NCI-H2081 (cell line): ENCODE measurements around the gene C1QTNF12.
A peak's percentile ranks its signal among the peaks of the same experiment; 100 is the strongest.

ENCODE experiments used
- DNase-seq, 2 experiments: peaks; one replicate each; lab custom pipeline; 2025; lab: John Stamatoyannopoulos, UW

The C1QTNF12 gene

GRCh38 chr1:1246577-1247340 is at the start of gene C1QTNF12:
Gene C1QTNF12, minus strand, starts transcription at chr1:1246722. Its CDS starts 32 bp downstream, at chr1:1246690.
- no peak for DNase-seq

GRCh38 chr1:1295154-1295923 is 48.8 kb upstream of the C1QTNF12 start:
- no peak for DNase-seq

- no peak for DNase-seq
Observed at GRCh38 chr1:1294250-1294890, 47.8 kb upstream of the C1QTNF12 start.

- no peak for DNase-seq
Observed at GRCh38 chr1:1293263-1294249, 47.0 kb upstream of the C1QTNF12 start.

GRCh38 chr1:1292851-1293250 is 46.3 kb upstream of the C1QTNF12 start:
- no peak for DNase-seq

GRCh38 chr1:1292442-1292779 is 45.9 kb upstream of the C1QTNF12 start:
- DNase-seq = no peak

GRCh38 chr1:1291548-1292441 is 45.3 kb upstream of the C1QTNF12 start:
- peak; percentile 76 to 78 for DNase-seq

GRCh38 chr1:1291023-1291528 is 44.6 kb upstream of the C1QTNF12 start:
- DNase-seq = peak in 1 of 2 experiments; percentile 9

GRCh38 chr1:1290238-1290731 is 43.8 kb upstream of the C1QTNF12 start:
- peak; percentile 29 to 42 for DNase-seq

GRCh38 chr1:1287288-1288110 is 41.0 kb upstream of the C1QTNF12 start:
- no peak for DNase-seq

GRCh38 chr1:1286313-1287261 is 40.1 kb upstream of the C1QTNF12 start:
- DNase-seq = no peak

- no peak for DNase-seq
Observed at GRCh38 chr1:1285611-1286311, 39.2 kb upstream of the C1QTNF12 start.

GRCh38 chr1:1285102-1285571 is 38.6 kb upstream of the C1QTNF12 start:
- DNase-seq = no peak

- no peak for DNase-seq
Observed at GRCh38 chr1:1284221-1285101, 37.9 kb upstream of the C1QTNF12 start.

- DNase-seq = no peak
Observed at GRCh38 chr1:1283821-1284220, 37.3 kb upstream of the C1QTNF12 start.

GRCh38 chr1:1282998-1283397 is 36.5 kb upstream of the C1QTNF12 start:
- no peak for DNase-seq
